H9 (cell line): ENCODE measurements around the gene ITGBL1. TPM values are rescaled to one million over a fixed set of nuclear protein-coding genes. Genes with fewer than 3 reads are reported as not detected.

Experiments
- DNase-seq: peaks from one replicate; pipeline ENCODE4 v3.0.0-alpha.2; 2017
- H2AFZ ChIP-seq: one replicate; pipeline ENCODE4 v1.6.1; 2013; ENCODE audit warnings: mild to moderate bottlenecking, low read length, control low read depth, moderate library complexity
- H2AK5ac ChIP-seq: 2 replicates; pipeline ENCODE4 v1.6.1; 2013; ENCODE audit warnings: low read length, control low read depth, mixed read lengths; ENCODE audit not compliant: insufficient read length
- H2BK120ac ChIP-seq: one replicate; pipeline ENCODE4 v1.6.1; 2013; ENCODE audit warnings: low read depth, mild to moderate bottlenecking, low read length, control low read depth, inconsistent platforms; ENCODE audit not compliant: poor library complexity, severe bottlenecking
- H2BK12ac ChIP-seq: 2 replicates; pipeline ENCODE4 v1.6.1; 2013; ENCODE audit warnings: low read length, control low read depth, mixed read lengths, low read depth; ENCODE audit not compliant: insufficient read length
- H2BK15ac ChIP-seq: 2 replicates; pipeline ENCODE4 v1.6.1; 2013; ENCODE audit warnings: low read depth, low read length, control low read depth
- H2BK20ac ChIP-seq: one replicate; pipeline ENCODE4 v1.6.1; 2013; ENCODE audit warnings: low read depth, mild to moderate bottlenecking, low read length, control low read depth, inconsistent platforms; ENCODE audit not compliant: poor library complexity, severe bottlenecking
- H2BK5ac ChIP-seq: 2 replicates; pipeline ENCODE4 v1.6.1; 2013; ENCODE audit warnings: low read length, control low read depth, mixed read lengths; ENCODE audit not compliant: insufficient read length
- H3K14ac ChIP-seq: 2 replicates; pipeline ENCODE4 v1.6.1; 2013; ENCODE audit warnings: low read length, control low read depth; ENCODE audit not compliant: insufficient read depth
- H3K18ac ChIP-seq: 2 replicates; pipeline ENCODE4 v1.6.1; 2013; ENCODE audit warnings: low read depth, mild to moderate bottlenecking, mixed read lengths, low read length, control low read depth; ENCODE audit not compliant: insufficient read length
- H3K23ac ChIP-seq: 2 replicates; pipeline ENCODE4 v1.6.1; 2013; ENCODE audit warnings: low read length, control low read depth, mixed read lengths, low read depth; ENCODE audit not compliant: insufficient read length
- H3K23me2 ChIP-seq: 2 replicates; pipeline ENCODE4 v1.6.1; 2013; ENCODE audit warnings: low read depth, mild to moderate bottlenecking, mixed read lengths, low read length, control low read depth; ENCODE audit not compliant: insufficient read length, poor library complexity, severe bottlenecking
- H3K27ac ChIP-seq: 2 replicates; pipeline ENCODE4 v1.5.1; 2013; ENCODE audit warnings: low read length, control low read depth, mixed read lengths, low read depth; ENCODE audit not compliant: insufficient read length
- H3K27me3 ChIP-seq: 2 replicates; pipeline ENCODE4 v1.6.1; 2013; ENCODE audit warnings: low read length, control low read depth, inconsistent platforms; ENCODE audit not compliant: insufficient read depth
- H3K4ac ChIP-seq: 2 replicates; pipeline ENCODE4 v1.6.1; 2013; ENCODE audit warnings: low read depth, mild to moderate bottlenecking, control low read depth, inconsistent platforms, low read length, moderate library complexity
- H3K4me1 ChIP-seq: 2 replicates; pipeline ENCODE4 v1.6.1; 2013; ENCODE audit warnings: low read length, control low read depth, inconsistent platforms; ENCODE audit not compliant: insufficient read depth
- H3K4me2 ChIP-seq: 2 replicates; pipeline ENCODE4 v1.6.1; 2013; ENCODE audit warnings: low read length, control low read depth, mixed read lengths; ENCODE audit not compliant: insufficient read length, insufficient read depth
- H3K56ac ChIP-seq: 2 replicates; pipeline ENCODE4 v1.6.1; 2013; ENCODE audit warnings: low read depth, mild to moderate bottlenecking, mixed read lengths, low read length, control low read depth; ENCODE audit not compliant: insufficient read length
- H3K79me1 ChIP-seq: 2 replicates; pipeline ENCODE4 v1.6.1; 2013; ENCODE audit warnings: low read depth, mild to moderate bottlenecking, moderate library complexity, low read length, control low read depth, inconsistent platforms; ENCODE audit not compliant: insufficient read depth, poor library complexity, severe bottlenecking
- H3K79me2 ChIP-seq: 2 replicates; pipeline ENCODE4 v1.6.1; 2013; ENCODE audit warnings: low read length, control low read depth, inconsistent platforms; ENCODE audit not compliant: insufficient read depth
- H3K9ac ChIP-seq: 2 replicates; pipeline ENCODE4 v1.6.1; 2013; ENCODE audit warnings: low read length, control low read depth, mixed read lengths; ENCODE audit not compliant: insufficient read length; ENCODE audit errors: extremely low read depth
- H3K9me3 ChIP-seq: one replicate; pipeline ENCODE4 v1.6.1; 2013; ENCODE audit warnings: low read depth, low read length, inconsistent platforms; ENCODE audit not compliant: control insufficient read depth
- H3T11ph ChIP-seq: one replicate; pipeline ENCODE4 v1.6.1; 2013; ENCODE audit warnings: mild to moderate bottlenecking, low read length, control low read depth, inconsistent platforms
- H4K20me1 ChIP-seq: one replicate; pipeline ENCODE4 v1.6.1; 2013; ENCODE audit not compliant: control insufficient read depth, insufficient read length, insufficient read depth
- H4K5ac ChIP-seq: 2 replicates; pipeline ENCODE4 v1.6.1; 2013; ENCODE audit warnings: low read depth, mild to moderate bottlenecking, mixed read lengths, low read length, control low read depth; ENCODE audit not compliant: insufficient read length
- H4K8ac ChIP-seq: replicated peaks from 2 replicates; pipeline ENCODE4 v1.6.1; 2013; ENCODE audit warnings: low read length, control low read depth, mixed read lengths, low read depth; ENCODE audit not compliant: insufficient read length
- H4K91ac ChIP-seq: 2 replicates; pipeline ENCODE4 v1.6.1; 2013; ENCODE audit warnings: low read depth, mild to moderate bottlenecking, moderate library complexity, mixed read lengths, low read length, control low read depth; ENCODE audit not compliant: insufficient read length
- H3K27ac Mint-ChIP-seq, 3 experiments: 2 replicates in 2 of 3; 3 replicates in 1 of 3; pipeline ENCODE4 v1.8.0; 2020 to 2021; ENCODE audit warnings: mixed read lengths in 3 of 3, mild to moderate bottlenecking in 1 of 3, moderate library complexity in 1 of 3
- H3K27me3 Mint-ChIP-seq: 2 replicates; pipeline ENCODE4 v1.8.0; 2021; ENCODE audit warnings: low read depth, mild to moderate bottlenecking, moderate library complexity, mixed read lengths
- H3K36me3 Mint-ChIP-seq, 3 experiments: 2 replicates in 2 of 3; 3 replicates in 1 of 3; pipeline ENCODE4 v1.8.0; 2020 to 2021; ENCODE audit warnings: low read depth in 3 of 3, mixed read lengths in 3 of 3; ENCODE audit not compliant: insufficient read depth in 1 of 3
- H3K4me1 Mint-ChIP-seq, 2 experiments: 2 replicates each; pipeline ENCODE4 v1.8.0; 2020; ENCODE audit warnings: mixed read lengths in 2 of 2
- H3K4me3 Mint-ChIP-seq, 2 experiments: 2 replicates in 1 of 2; 3 replicates in 1 of 2; pipeline ENCODE4 v1.8.0; 2020 to 2021; ENCODE audit warnings: mild to moderate bottlenecking in 2 of 2, mixed read lengths in 2 of 2, moderate library complexity in 1 of 2
- H3K9me3 Mint-ChIP-seq, 2 experiments: 2 replicates in 1 of 2; 3 replicates in 1 of 2; pipeline ENCODE4 v1.8.0; 2020; ENCODE audit warnings: mild to moderate bottlenecking in 2 of 2, mixed read lengths in 2 of 2, moderate library complexity in 1 of 2
- total RNA-seq: library from RNA; stranded (reverse); gene quantifications from 2 replicates; pipeline ENCODE4 v1.2.1, GENCODE V29; 2021
- TF ChIP-seq, protein P1 (sequence below): fragments of 200-600 bp; sonication (generic); conservative IDR thresholded peaks from 3 replicates; pipeline ENCODE4 v1.8.0; 2021; ENCODE audit warnings: antibody characterized with exemption, mild to moderate bottlenecking

ITGBL1 gene
- total RNA-seq, 1 experiment from 2014 or later: not detected

DNA sequence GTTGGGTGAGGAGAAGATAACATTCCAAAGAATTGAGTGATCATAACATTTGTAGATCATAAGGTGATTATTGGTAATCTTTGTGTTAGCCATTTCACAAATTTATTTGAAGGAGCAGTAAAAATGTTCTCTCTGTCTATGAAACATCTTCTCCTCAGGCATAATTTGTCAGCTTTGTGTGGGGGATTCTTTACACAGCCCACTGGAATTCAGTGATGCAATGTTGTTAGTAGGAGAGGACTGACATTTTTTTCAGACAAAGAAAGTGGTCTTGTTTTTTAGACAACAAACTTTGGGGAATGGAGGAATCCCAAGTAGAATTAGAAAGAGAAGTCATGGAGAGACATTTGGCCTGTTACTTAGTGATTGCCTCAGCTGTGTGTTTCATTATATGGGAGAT, 100.3 kb downstream of the ITGBL1 start:
- Histone ChIP-seq H3K27me3 (no peaks in the 10 kb centered on the region), H3K56ac (no peak overlapping the region), H2BK20ac (no peak overlapping the region), H3K23ac (no peak overlapping the region), H2BK5ac (no peak overlapping the region), H2BK120ac (no peak overlapping the region), H4K5ac (no peak overlapping the region), H2AFZ (no peak overlapping the region), H2BK12ac (no peak overlapping the region), H3K9ac (no peak overlapping the region), H3K18ac (no peak overlapping the region), H3T11ph (no peak overlapping the region), H3K23me2 (no peaks in the 10 kb centered on the region), H3K27ac (no peak overlapping the region), H3K79me1 (no peaks in the 10 kb centered on the region), H3K79me2 (no peaks in the 10 kb centered on the region), H2BK15ac (no peak overlapping the region), H4K20me1 (no peaks in the 10 kb centered on the region), H3K4me2 (no peak overlapping the region), H4K91ac (no peak overlapping the region), H3K9me3 (no peaks in the 10 kb centered on the region), H3K14ac (no peak overlapping the region), H3K4me1 (no peaks in the 10 kb centered on the region), H4K8ac (no peak overlapping the region), H2AK5ac (no peak overlapping the region), H3K4ac (no peak overlapping the region)
- Mint-ChIP-seq H3K4me1 (no peaks in the 10 kb centered on the region), H3K27me3 (no peaks in the 10 kb centered on the region), H3K36me3 (no peaks in the 10 kb centered on the region), H3K9me3 (no peaks in the 10 kb centered on the region), H3K4me3 (no peak overlapping the region), H3K27ac (no peak overlapping the region; a peak in 1 of 7 replicates)
- TF ChIP-seq, protein P1, sequence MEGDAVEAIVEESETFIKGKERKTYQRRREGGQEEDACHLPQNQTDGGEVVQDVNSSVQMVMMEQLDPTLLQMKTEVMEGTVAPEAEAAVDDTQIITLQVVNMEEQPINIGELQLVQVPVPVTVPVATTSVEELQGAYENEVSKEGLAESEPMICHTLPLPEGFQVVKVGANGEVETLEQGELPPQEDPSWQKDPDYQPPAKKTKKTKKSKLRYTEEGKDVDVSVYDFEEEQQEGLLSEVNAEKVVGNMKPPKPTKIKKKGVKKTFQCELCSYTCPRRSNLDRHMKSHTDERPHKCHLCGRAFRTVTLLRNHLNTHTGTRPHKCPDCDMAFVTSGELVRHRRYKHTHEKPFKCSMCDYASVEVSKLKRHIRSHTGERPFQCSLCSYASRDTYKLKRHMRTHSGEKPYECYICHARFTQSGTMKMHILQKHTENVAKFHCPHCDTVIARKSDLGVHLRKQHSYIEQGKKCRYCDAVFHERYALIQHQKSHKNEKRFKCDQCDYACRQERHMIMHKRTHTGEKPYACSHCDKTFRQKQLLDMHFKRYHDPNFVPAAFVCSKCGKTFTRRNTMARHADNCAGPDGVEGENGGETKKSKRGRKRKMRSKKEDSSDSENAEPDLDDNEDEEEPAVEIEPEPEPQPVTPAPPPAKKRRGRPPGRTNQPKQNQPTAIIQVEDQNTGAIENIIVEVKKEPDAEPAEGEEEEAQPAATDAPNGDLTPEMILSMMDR: no peak
- no peak for DNase-seq
